ENCODE measurements around the gene USP34.

USP34 gene

DNA sequence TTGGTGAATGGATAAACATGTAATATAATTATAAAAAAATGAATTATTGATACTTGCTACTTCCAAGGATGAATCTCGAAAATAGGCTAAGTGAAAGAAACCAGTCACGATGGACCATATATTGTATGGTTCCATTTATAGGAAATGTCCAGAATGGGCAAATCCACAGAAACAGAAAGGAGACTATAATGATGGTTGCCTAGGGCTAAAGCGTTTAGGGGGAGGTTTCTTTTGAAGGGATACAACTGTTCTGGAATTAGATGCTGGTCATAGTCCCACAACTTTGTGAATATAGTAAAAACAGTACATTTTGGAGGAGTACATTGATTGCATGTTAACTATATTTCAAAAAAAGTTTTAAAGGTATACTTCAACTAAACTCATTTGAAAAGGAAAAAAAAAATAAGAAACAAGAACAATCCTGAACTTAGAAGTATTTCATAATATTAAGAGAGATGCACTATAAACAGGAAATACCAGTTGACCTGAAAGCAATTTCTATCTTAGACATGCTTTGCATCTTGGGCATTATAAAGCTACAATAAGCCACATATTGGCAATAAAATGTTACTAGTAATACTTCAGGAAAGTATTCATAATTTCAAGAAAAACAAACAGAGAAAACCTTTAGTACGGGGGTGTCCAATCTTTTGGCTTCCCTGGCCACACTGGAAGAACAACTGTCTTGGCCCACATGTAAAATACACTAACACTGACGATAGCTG is 178.9 kb downstream of the USP34 start:
- no peak for DNase-seq

DNA sequence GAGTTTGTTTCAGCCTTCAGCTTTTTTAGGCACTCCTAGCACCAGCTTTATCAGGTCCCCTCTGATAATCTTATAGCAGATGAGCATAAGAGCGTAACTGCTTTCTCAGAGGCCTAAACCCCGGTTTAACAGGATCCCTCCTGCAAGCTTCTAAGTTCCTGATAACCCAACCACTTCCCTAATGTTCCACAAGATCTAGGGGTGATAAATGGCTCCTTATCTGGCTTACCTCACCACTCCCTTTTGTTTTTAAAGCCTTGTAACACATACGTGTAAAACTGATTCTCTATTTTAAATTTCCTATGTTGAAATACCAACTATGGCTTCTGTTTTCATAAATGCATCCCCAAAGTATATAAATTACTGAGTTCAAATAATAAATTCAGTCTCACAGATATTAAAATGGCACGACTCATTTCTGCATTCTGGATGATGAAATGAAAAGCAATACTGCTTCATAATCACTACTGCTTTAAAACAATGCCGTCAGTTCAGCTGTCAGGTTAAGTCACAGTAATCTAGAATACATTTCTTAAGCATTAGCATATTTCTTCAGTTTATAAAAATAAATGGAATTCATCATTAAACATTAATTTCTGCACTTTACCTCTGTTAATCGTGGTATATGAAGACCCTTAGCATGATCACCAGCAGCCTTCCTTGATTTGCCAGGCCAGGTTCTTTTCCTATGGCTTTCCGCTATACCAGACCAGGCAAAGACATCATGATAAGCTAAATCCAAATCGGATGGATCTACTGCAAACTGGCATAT is 182.6 kb downstream of the USP34 start:
- no peak for DNase-seq

DNA sequence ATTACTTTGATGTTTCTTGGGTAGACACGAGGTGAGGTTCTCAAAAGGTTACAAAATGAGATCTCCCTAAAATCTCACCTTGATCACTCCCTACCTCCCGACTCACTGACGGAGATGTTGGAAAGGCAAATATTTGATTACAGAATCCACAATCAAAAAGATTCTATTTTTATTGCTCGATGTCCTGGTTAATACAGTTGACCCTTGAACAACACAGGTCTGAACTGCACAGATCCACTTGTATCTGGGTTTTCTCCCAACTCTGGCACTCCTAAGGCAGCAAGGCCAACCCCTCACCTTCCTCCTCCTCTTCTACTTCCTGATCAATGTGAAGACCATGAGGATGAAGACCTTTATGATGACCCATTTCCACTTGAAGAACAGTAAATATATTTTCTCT is 183.6 kb downstream of the USP34 start:
- no peak for DNase-seq

DNA sequence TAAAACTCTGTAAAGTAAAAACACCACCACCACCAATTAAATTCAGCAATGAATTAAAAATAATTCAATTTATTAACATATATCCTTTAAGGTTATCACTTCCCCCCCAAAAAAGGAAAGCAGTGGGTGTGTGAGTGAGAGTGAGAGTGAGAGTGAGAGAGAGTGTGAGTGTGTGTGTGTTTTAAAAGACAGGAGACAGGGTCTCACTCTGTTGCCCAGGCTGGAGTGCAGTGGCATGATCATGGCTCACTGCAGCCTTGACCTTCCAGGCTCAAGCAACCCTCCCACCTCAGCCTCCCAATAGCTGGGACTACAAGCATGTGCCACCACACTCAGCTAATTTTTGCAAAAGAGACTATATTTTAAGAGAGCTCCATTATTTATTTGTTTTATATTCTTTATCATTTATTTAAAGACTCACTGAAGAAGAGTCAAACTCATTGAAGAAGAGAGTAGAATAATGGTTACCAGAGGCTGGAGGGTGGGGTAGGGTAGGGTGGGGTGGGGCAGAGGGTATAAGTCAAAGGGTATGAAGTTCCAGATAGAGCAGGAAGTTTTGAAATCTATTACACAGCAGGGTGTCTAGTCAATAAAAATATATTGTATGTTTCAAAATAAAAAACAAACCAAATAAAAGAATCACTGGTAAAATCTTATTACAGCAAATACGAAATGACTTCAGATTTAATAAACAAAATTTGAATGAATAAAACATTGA is 187.3 kb downstream of the USP34 start:
- DNase-seq, result no peak

DNA sequence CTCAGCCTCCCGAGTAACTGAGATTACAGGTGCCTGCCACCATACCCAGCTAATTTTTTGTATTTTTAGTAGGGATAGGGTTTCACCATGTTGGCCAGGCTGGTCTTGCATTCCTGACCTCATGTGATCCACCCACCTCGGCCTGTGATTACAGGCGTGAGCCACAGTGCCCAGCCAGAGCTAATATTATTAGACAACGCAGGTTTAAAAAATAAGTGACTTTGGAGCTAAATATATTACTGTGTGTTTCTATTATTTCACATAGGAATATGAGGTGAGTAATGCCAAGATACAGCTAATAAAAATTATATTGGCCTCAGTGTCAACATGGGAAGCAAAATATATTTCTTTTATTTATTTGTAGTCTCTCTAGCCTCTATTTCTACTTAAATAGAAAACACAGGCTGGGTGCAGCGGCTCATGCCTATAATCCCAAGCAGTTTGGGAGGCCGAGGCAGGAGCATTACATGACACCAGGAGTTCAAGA is 188.7 kb downstream of the USP34 start:
- DNase-seq, result no peak

DNA sequence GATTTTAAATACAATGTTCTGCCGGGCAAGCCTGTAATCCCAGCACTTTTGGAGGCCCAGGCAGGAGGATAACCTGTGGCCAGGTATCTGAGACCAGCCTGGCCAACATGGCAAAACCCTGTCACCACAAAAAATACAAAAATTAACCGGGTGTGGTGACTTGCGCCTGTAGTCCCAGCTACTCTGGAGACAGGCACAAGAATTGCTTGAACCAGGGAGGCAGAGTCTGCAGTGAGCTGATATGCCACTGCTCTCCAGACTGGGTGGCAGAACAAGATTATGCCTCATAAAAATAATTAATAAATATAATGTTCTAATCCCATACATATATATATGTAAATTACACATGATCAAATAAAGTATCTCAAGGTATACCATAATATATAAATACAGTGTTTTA is 189.6 kb downstream of the USP34 start:
- DNase-seq, result no peak

DNA sequence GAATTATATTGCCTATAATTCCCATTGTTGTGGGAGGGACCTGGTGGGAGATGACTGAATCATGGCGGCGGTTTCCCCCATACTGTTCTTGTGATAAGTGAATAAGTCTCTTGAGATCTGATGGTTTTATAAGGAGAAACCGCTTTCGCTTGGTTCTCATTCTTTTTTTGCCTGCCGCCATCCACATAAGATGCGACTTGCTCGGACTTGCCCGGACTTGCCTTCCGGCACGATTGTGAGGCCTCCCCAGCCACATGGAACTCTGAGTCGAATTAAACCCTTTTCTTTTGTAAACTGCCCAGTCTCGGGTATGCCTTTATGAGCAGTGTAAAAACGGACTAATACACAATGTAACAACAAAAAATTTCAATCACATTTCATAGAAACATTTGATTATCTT is 193.1 kb downstream of the USP34 start:
- DNase-seq, result no peak

DNA sequence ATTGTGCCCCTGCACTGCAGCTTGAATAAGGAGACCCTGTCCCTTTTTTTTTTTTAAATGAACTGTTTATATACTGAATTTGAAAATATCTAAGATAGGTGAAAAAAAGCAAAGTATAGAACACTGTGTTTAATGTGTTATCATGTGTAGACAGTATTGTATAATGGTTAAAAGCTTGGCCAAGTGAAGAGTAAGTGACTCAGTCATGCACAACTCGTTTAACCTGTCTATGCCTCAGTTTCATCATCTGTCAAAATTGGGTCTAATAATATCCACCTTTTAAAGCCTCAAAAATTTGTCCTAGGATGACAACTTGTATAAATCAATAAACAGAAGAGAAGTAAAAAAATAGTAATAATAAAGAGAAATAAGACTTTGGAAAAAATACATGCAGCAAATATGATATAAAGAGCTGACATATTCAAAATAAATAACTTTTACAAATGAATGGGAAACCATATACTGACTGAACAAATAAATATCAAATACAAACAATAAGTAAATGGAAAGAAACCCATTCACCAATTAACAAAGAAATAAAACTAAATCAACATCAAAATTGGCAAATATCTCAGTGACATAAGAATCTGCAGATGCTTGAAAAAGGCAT is 195.2 kb downstream of the USP34 start:
- no peak for DNase-seq

DNA sequence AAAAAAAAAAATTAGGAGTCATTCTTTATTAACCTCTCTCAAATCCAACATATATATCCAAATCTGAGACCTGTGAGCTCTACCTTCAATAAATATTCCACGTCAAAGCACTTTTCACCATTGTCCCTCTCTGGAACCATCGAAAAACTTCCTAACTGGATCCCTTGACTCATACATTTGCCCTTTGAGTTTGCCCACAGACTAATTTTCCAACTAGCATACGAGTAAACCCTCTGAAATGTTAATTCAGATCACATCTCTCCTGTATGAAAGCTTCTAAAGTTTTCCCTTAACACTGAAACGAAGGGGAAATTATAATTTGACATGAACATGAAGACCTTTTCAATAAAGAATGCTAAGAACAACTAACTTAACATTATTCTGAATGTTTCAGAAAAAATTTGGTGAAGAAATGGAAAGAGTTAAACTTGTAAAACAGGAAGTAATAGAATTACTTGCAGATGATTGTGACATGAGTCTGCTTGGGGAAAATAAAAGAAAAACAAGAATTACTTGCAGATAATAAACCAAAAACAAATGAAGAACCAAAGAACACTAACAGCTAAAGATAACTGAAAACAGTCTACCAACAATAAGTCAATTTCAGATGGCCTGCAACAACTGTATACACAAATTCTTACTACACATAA is 198.3 kb downstream of the USP34 start:
- DNase-seq, result no peak

DNA sequence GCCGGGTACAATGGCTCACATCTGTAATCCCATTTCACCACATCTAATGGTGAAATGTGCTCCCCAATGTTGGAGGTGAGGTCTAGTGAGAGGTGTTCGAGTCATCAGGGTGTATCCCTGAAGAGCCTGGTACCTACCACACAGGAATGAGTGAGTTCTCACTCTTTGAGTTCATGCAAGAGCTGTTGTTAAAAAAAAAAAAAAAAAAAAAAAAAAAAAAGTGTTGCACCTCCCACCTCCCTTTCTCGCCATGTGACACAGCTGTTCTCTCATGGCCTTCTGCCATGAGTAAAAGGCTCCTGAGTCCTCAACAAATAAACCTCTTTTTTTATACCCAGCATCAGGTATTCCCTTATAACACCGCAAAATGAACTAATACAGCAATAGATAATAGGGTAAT is 202.6 kb downstream of the USP34 start:
- no peak for DNase-seq

DNA sequence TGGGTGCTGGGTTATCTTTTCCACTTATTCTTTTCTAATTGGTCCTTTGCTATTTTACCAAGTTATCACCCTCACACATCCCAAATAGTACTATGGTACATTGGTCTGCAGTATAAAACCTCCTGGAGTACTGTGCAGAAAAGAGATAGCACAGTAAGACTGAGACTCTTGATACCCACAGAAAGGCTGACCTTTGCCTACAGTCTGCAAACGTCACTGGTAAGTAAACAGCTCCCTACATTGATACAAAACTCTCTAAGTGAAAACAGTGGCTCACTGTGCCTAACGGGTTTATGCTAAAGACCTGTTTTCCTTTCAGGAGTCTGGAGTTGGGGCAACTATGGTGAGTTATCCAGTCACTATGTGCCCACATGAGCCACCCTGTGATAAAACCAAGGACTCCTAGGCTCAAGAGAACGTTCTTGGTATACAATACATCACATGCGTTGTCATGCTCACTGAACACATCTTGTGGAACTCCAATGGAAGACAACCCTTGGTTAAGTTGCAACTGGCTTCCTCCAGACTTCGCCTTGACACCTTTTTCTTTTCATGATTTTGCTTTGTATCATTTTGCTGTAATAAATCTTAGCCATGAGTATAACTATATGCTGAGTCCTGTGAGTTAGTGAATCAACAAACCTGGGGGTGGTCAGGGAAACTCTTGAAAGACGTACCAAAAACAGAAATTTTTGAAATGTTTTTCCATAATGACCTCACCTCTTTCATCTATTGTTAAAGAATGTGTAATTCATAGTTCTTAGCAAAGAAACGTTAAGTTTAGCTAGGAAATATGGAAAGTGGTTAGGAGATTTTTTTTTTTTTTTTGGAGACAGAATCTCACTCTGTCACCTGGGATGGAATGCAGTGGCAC is 204.0 kb downstream of the USP34 start:
- no peak for DNase-seq

DNA sequence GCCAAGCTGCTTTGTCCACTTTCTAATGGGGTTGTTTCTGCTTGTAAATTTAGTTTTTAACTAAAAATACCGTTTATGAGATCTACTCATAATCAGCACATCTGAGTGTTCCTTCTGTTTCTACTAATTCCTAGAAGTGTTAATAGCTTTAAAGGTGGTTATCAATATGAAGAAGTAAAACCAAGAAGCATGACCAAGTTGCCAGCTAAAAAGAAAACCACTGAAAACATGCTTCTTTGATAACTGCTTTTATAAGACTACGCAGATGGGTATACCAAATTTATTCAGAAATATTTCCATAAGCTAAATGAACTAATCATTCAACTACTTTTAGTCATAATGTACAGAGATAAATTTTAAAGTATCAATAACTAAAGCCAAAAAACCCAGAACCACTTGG is 207.1 kb downstream of the USP34 start:
- DNase-seq, result peak; percentile 47

DNA sequence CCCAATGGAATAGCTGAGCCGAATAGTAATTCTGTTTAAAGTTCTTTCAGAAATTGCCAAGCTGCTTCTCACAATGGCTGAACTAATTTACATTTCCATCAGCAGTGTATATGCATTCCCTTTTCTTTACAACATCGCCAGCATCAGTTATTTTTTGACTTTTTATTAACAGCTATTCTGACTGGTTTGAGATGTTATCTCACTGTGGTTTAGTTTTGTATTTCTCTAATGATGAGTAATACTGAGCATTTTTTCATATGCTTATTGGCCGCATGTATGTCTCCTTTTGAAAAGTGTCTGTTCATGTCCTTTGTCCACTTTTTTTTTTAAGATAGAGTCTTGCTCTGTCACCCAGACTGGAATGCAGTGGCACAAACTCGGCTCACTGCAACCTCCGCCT is 208.2 kb downstream of the USP34 start:
- peak; percentile 33 for DNase-seq

DNA sequence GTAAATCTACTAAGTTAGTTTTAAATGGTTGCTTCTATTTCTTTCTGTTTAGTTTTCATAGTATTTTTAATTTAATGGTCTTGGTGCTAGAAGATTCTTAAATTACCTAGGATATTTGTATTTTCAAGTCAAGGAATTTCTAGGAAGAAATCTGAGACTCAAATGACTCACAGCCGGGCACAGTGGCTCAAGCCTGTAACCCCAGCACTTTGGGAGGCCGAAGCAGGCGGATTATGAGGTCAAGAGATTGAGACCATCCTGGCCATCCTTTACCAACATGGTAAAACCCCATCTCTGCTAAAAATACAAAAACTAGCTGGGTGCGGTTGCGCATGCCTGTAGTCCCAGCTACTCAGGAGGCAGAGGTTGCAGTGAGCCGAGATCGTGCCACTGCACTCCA is 213.4 kb downstream of the USP34 start:
- DNase-seq, result no peak

DNA sequence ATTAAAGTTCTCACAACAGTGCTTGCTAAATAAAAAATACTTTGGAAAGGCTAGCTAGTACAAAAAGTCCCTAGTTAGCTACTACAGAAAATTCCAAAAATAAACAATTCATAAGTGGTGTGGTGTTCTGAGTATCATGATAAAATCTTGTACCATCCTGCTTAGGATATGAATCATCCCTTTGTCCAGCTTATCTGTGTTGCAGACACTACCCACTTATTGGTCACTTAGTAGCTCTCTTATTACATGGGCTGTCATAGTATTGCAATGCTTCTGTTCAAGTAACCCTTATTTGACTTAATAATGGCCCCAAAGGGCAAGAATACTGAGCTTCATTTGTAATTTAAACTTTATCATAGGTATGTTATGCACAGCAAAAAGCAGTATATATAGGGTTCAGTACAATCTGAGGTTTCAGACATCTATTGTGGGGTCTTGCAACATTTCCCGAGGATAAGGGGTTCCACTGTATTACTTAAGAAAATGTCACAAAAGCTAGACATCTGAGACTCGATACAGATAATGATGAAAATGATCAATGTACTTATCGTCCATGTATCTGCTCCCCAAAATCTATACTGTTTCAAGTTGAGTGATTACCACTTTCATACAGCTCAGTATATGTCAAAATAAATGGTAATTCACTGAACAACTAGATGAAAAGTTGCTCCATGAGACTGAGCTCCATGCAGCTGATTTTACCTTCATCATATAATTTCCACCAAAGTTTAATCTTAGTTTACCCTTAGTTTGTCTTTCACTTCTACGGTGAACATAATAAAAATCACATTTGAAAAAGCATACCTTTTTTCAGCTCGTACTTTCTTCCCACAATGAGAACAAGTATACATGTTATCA is 215.1 kb downstream of the USP34 start:
- no peak for DNase-seq

DNA sequence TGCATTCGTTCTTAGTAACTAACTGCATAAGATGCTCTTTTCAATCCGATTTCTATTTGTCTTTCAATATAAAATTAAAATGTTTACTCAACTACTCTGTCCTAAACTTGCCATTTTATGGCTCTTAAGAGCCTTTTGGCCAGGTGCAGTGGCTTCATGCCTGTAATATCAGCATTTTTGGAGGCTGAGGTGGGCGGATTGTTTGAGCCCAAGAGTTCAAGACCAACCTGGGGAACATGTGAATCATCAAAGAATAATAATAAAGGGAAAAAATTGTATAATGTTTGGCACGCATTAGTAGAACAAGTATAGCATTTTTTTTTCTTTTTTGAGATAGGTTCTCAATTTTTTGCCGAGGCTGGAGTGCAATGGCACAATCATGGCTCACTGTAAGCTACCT is 216.4 kb downstream of the USP34 start:
- no peak for DNase-seq

DNA sequence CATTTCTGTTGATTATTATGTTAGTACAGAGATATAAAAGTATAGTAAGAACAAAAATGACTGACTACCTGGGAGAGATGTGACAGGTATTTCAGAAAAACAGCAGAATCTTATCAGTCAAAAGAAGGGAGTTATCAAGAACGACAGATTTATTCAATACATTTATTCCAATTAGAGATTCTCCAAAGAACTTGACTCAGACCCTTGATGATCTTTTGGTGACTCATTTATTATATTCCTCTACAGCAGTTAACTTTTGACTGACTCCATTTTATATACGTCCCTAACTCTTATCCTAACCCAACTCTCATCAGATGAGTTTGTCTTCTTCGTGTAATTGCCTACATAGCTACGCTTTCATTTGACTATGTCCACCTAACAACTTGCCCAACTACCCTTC is 217.8 kb downstream of the USP34 start:
- no peak for DNase-seq

DNA sequence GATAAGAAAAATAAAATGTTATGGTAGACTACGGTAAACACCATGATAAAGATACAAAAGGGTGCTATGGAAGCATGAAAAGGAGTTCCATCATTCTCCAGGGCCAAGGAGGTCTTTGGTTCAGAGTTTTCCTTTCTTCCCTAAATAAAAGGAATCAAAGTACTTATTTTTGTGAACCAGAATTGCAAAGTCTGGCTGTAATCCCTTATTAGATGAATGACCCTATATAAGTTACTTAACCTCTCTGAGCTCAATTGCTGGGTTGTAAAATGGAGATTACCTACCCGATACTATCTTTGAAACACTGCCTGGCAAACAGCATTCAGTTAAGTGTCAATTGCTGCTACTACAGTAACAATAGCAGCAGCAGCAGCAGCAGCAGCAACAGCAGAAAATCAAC is 218.9 kb downstream of the USP34 start:
- no peak for DNase-seq

DNA sequence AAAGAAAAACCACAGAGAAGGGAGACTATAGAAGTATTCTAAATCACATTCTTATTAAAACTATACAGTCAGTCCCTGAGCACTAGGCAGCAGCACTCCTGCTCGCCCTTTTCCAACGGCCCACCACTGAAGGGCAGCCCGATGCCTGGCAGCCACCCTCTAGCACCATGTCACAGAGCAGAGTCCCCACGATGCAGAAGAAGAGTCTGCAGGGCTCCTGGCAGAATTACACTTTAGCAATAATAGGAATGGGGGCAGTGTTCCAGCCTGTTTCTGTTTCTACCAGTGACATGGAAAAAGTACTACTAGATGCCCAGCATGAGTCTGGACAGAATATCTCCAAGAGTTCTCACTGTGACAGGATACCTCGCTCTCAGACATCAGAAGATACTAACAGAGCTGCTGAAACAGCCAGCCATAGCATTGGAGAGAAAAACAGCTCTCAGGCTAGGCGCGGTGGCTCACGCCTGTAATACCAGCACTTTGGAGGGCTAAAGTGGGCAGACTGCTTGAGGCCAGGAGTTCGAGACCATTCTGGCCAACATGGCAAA is 221.3 kb downstream of the USP34 start:
- DNase-seq, result no peak

DNA sequence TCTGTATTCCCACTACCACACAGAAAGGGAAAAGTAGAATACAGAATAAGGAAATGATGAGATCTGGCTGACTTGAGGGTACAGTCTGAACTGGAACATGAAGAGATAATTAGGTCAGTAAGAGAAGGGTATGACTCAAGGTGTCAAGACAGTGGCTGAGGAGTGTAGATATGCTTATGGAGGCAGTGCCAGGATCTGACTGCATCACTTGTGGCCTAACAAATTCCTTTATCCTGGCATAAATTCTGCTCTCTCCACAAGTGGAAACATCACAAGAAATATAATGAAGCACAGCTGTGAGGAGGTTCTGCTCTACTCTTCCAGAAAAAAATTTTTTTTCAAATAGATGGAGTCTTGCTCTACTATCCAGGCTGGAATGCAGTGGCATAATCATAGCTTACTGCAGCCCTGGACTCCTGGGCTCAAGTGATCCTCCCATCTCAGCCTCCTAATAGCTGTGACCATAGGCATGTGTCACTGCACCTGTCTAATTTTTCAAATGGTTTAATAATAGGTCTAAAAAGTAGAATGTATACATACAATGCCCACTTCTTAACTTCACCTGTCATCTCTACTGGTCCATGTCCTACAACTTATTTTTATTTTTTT is 223.6 kb downstream of the USP34 start:
- DNase-seq, result no peak

All from activated CD4-positive, alpha-beta T cell treated with anti-CD3 and anti-CD28 coated beads, Interleukin-2, Interleukin-6, amounts not matched to agents 100 ng/mL and 50 ng/mL, durations not matched to agents 16 hours and 8 hours (primary cell).